Measurements from ENCODE around the gene NFYA. TPM values are rescaled to one million over a fixed set of nuclear protein-coding genes. Genes with fewer than 3 reads are reported as not detected.

NFYA gene
- total and polyA plus RNA-seq, 2 of the 13 experiments (the other 11 are each of a cell fraction or from before 2014, with no cell fraction given), result 16.0 to 22.9 TPM

GRCh38 chr6:41051873-41052272, 20.9 kb upstream of the NFYA start:
- Histone ChIP-seq H3K4me1 (ENCODE audit: insufficient read depth, low read length) (peaks cover 66% of the 10 kb centered on the region), H3K79me2 (ENCODE audit: insufficient read depth, low read length) (no peaks in the 10 kb centered on the region), H3K4me3 (replicated peaks in 1 of 3; ENCODE audit: insufficient read depth in 1 of 3, low read depth in 2 of 3, low read length in 3 of 3) (no peak overlapping the region), H4K20me1 (ENCODE audit: insufficient read depth, low read length) (no peaks in the 10 kb centered on the region), H3K27ac (ENCODE audit: extremely low read length, insufficient read depth, low read length) (no peak overlapping the region), H3K4me2 (ENCODE audit: low read depth, low read length) (no peak overlapping the region), H3K9ac (ENCODE audit: insufficient read depth, low read depth, low read length) (no peak overlapping the region), H3K36me3 (replicated peaks in 1 of 2; ENCODE audit: control insufficient read depth in 1 of 2, insufficient read depth in 2 of 2, low read length in 2 of 2) (peaks cover 0 to 4% of the 10 kb centered on the region in 2 experiments; a peak in 2 of 5 replicates), H2AFZ (ENCODE audit: low read length) (no peak overlapping the region), H3K27me3 (ENCODE audit: control insufficient read depth in 1 of 2, insufficient read depth in 2 of 2, low read length in 2 of 2) (no peaks in the 10 kb centered on the region), H3K9me3 (ENCODE audit: low read length) (no peaks in the 10 kb centered on the region)
- WGBS (ENCODE audit: low lambda C conversion rate), result 97% methylated on average over 5 of the region's 5 CpGs
- no peak for TF ChIP-seq RFX5 (IDR thresholded peaks at IDR 0.05; ENCODE audit: low read depth, low read length)
- no peak for TF ChIP-seq ZNF275 (CRISPR knock-in tag; IDR thresholded peaks at IDR 0.05; ENCODE audit: borderline replicate concordance)
- no peak for TF ChIP-seq HOXD1 (CRISPR knock-in tag; IDR thresholded peaks at IDR 0.05)
- no peak for FAIRE-seq
- no peak for DNase-seq (ENCODE audit: low spot score)
- intact Hi-C loops (cut with micrococcal nuclease; ENCODE audit: unreplicated experiment) (no loop called here), in situ Hi-C loops (cut with HindIII; ENCODE audit: extremely low pct_ligation_motif_present, low pct_unique_long_range_greater_than_20kb) (loop anchor here (10.0 kb wide), 1 partner anchor 533 kb away; no protein-coding TSS in a partner anchor)
- no peak for ATAC-seq
- POLR2A ChIA-PET, result interaction anchor here (3.7 kb wide), 2 partner anchors 11 to 12 kb away, joined by 17 to 20 read pairs; no protein-coding TSS in a partner anchor
- CTCF ChIA-PET (ENCODE audit: low intra/inter-chr PET ratio, low total read pairs), result no interaction called here
- BruUV-seq (replicated peaks), result no TSS peak

GRCh38 chr6:41053041-41053440, 19.7 kb upstream of the NFYA start, which contains the start of gene APOBEC2:
TSS of gene APOBEC2 (plus strand) at chr6:41053202. CDS start at chr6:41053348, 146 bp downstream.
- no peak within 1 kb of the TSS for H3K9ac ChIP-seq (ENCODE audit: insufficient read depth, low read depth, low read length)
- H4K20me1 ChIP-seq (ENCODE audit: insufficient read depth, low read length), result no peaks in the 10 kb centered on the region
- BruUV-seq (replicated peaks), result no TSS peak
- WGBS (ENCODE audit: low lambda C conversion rate), result 79% methylated on average over 4 of the region's 5 CpGs
- ATAC-seq (no peak), FAIRE-seq (no peak), DNase-seq (ENCODE audit: low spot score) (no peak)
- H3K4me3 ChIP-seq (replicated peaks in 1 of 3; ENCODE audit: insufficient read depth in 1 of 3, low read depth in 2 of 3, low read length in 3 of 3), result no peak within 1 kb of the TSS
- no peaks in the 10 kb centered on the region for H3K27me3 ChIP-seq (ENCODE audit: control insufficient read depth in 1 of 2, insufficient read depth in 2 of 2, low read length in 2 of 2)
- ChIA-PET CTCF (ENCODE audit: low intra/inter-chr PET ratio, low total read pairs) (no interaction called here), POLR2A (interaction anchor here (3.7 to 5.2 kb wide), 2 partner anchors 10 to 12 kb away, joined by 20 to 59 read pairs; partner anchors contain the start of genes TSPO2 and UNC5CL)
- intact Hi-C loops (cut with micrococcal nuclease; ENCODE audit: unreplicated experiment) (no loop called here), in situ Hi-C loops (cut with HindIII; ENCODE audit: extremely low pct_ligation_motif_present, low pct_unique_long_range_greater_than_20kb) (loop anchor here (10.0 kb wide), 1 partner anchor 532 kb away; no protein-coding TSS in a partner anchor)
- no peak within 1 kb of the TSS for H3K4me2 ChIP-seq (ENCODE audit: low read depth, low read length)
- H2AFZ ChIP-seq (ENCODE audit: low read length), result no peak within 1 kb of the TSS
- peaks cover 0 to 4% of the 10 kb centered on the region in 2 experiments; a peak in 2 of 5 replicates for H3K36me3 ChIP-seq (replicated peaks in 1 of 2; ENCODE audit: control insufficient read depth in 1 of 2, insufficient read depth in 2 of 2, low read length in 2 of 2)
- no peak within 1 kb of the TSS for H3K27ac ChIP-seq (ENCODE audit: extremely low read length, insufficient read depth, low read length)
- TF ChIP-seq ZNF687 (CRISPR knock-in tag; IDR thresholded peaks at IDR 0.05) (peak; percentile 18; the same call in 1 of the 2 replicates), AGO2 (optimal IDR thresholded peaks at IDR 0.05; ENCODE audit: low read depth, low read length) (peak; percentile 37), CENPBD1 (CRISPR knock-in tag; IDR thresholded peaks at IDR 0.05; ENCODE audit: borderline replicate concordance, low read depth) (no peak)
- peaks cover 66% of the 10 kb centered on the region for H3K4me1 ChIP-seq (ENCODE audit: insufficient read depth, low read length)
- H3K79me2 ChIP-seq (ENCODE audit: insufficient read depth, low read length), result no peaks in the 10 kb centered on the region
- H3K9me3 ChIP-seq (ENCODE audit: low read length), result no peaks in the 10 kb centered on the region
